Aorta (tissue), 5 donors: Measurements from ENCODE around the gene ABHD6. TPM values are rescaled to one million over a fixed set of nuclear protein-coding genes. Genes with fewer than 3 reads are reported as not detected.

Experiments
- ATAC-seq: fragments of 200-7000 bp; cut with Tn5 transposase; one replicate; pipeline ENCODE4 v1.9.1; 2022; ENCODE audit warnings: moderate library complexity; ENCODE audit not compliant: low FRiP score
- DNase-seq, 2 donors: peaks; one replicate each; pipeline ENCODE4 v3.0.0-alpha.2; 2020
- H3K27ac ChIP-seq, 2 donors: one replicate each; pipeline ENCODE4 v1.5.1; 2013; ENCODE audit warnings: low read length in 2 of 2, mild to moderate bottlenecking in 2 of 2, moderate library complexity in 2 of 2, control low read depth in 1 of 2, inconsistent platforms in 1 of 2, low read depth in 1 of 2
- H3K27me3 ChIP-seq, 2 donors: one replicate each; pipeline ENCODE4 v1.6.1; 2013; ENCODE audit warnings: control low read depth in 1 of 2, low read length in 1 of 2, mild to moderate bottlenecking in 1 of 2, moderate library complexity in 1 of 2; ENCODE audit not compliant: insufficient read depth in 2 of 2, control insufficient read depth in 1 of 2
- H3K36me3 ChIP-seq, 2 donors: one replicate each; pipeline ENCODE4 v1.6.1; 2013; ENCODE audit warnings: control low read depth in 1 of 2, low read length in 1 of 2, mild to moderate bottlenecking in 1 of 2; ENCODE audit not compliant: insufficient read depth in 2 of 2, control insufficient read depth in 1 of 2
- H3K4me1 ChIP-seq, 2 donors: one replicate each; pipeline ENCODE4 v1.6.1; 2013; ENCODE audit warnings: low read length in 2 of 2, control low read depth in 1 of 2, mild to moderate bottlenecking in 1 of 2, moderate library complexity in 1 of 2; ENCODE audit not compliant: insufficient read depth in 2 of 2, control insufficient read depth in 1 of 2
- H3K4me3 ChIP-seq, 2 donors: one replicate each; pipeline ENCODE4 v1.5.1; 2013; ENCODE audit warnings: low read length in 2 of 2, control low read depth in 1 of 2, mild to moderate bottlenecking in 1 of 2
- H3K9me3 ChIP-seq: one replicate; pipeline ENCODE4 v1.6.1; 2013; ENCODE audit warnings: mild to moderate bottlenecking, low read length; ENCODE audit not compliant: control insufficient read depth
- WGBS, 2 donors: extraction: QIAGEN DNeasy Blood & Tissue Kit; methylation state at CpG; one replicate each; pipeline ENCODE4 v1.1.7; 2013; 5-methylcytosine and 5-hydroxymethylcytosine counted together
- intact Hi-C, 2 donors: fragments of 100-400 bp; cut with DNase I; formaldehyde crosslinking; loops; one replicate each; pipeline versions ENCODE4 v1.14.2 to v1.15.0; 2022
- polyA plus RNA-seq, 2 donors: library from polyadenylated mRNA; stranded (reverse); fragments of 200-250 nt; gene quantifications; one replicate each; pipeline ENCODE4 v1.2.3, GENCODE V29; 2013
- total RNA-seq, 2 donors: library from RNA; stranded (reverse); fragmentation: NEBNext Ultra II Directional; extraction: Animal tissue kit (Norgen Biotek cat#: 25700); gene quantifications; one replicate each; pipeline ENCODE4 v1.2.1, GENCODE V29; 2021
- donor health status: healthy with polysubstance abuse.
- donor health status: Bipolar disorder and iron deficiency.
- donor health status: DM: no; HTN: no; CAD: no.
- donor health status: DM: no; HTN: no; CAD: no.
- donor health status: DM: yes; HTN: yes; CAD: no.

ABHD6 gene
- total and polyA plus RNA-seq, 4 donors, result 5.9 to 10.4 (median 7.3) TPM

DNA sequence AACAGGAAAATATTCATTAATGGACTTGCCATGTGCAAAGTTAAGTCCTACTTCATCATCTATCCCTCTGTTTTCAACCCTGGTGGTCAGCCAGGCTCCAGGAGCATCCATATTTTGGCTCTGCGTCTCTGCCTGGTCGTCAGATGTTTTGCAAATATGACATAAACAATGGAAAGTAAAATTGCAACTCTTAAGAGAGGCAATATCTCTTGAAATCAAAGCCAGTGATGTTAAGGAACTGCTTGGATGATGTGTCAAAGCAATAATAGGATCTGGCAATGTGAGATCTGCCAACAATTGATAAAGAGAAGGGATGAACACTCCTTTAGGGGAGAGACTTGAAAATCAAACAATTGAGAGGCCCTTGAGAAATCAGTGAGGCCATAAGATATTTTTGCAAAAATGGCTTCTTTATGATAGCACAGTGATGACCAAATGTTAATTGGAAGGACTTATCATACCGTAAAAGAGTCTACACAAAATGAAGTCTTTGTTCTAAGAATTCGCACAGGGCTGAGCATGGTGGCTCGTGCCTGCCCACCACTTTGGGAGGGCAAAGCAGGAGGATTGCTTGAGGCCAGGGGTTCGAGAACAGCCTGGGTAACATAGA lies 6.5 kb downstream of the ABHD6 start:
- Histone ChIP-seq H3K27ac (no peak overlapping the region), H3K27me3 (no peaks in the 10 kb centered on the region), H3K4me1 (no peaks in the 10 kb centered on the region), H3K4me3 (no peak overlapping the region), H3K9me3 (no peaks in the 10 kb centered on the region), H3K36me3 (no peaks in the 10 kb centered on the region)
- intact Hi-C loops, result no loop called here
- 96 to 97% methylated on average over 6 of the region's 6 CpGs for WGBS, 2 donors
- no peak for ATAC-seq
- no peak for DNase-seq

DNA sequence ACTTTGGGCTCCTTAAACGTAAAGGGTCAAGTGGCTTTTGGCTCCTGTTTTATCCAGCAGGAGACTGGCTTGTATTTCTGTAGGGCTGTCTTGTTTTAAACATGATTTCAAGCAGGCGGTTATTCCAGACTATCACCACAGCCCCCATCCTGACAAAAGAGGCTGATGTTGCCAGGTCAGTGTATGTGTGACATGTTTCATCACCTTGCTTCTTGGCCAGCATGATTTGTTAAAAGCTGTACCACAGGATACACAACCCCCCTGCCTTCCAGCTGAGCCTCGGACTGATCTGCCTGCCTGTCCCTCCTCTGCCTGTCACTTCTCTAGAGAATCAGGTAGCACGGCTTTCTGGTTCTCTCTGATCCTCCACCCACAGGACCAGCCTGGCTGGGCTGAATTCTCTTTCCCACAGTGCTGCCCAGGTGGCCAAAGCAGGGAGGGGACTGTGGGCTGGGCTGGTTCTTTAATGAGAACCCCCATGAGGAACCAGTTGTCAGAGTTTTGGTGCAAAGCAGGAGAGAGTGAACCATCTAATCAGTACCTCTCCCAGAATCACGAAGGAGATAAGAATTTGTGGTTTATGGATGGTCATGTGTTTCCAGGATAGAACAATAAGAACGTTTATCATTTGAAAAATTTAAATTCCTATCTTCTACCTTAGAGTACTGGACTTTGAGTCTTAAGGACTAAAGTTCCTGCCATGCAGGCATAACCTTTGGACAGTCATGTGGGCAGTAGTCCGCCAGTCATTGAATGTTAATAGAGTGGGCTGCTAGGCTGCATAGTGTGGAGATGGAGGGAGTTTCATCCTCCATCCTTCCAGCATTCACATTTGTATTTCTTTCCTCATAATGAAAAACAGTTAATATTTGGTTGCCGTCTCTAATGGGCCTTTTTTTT lies 8.8 kb downstream of the ABHD6 start:
- DNase-seq, result no peak

DNA sequence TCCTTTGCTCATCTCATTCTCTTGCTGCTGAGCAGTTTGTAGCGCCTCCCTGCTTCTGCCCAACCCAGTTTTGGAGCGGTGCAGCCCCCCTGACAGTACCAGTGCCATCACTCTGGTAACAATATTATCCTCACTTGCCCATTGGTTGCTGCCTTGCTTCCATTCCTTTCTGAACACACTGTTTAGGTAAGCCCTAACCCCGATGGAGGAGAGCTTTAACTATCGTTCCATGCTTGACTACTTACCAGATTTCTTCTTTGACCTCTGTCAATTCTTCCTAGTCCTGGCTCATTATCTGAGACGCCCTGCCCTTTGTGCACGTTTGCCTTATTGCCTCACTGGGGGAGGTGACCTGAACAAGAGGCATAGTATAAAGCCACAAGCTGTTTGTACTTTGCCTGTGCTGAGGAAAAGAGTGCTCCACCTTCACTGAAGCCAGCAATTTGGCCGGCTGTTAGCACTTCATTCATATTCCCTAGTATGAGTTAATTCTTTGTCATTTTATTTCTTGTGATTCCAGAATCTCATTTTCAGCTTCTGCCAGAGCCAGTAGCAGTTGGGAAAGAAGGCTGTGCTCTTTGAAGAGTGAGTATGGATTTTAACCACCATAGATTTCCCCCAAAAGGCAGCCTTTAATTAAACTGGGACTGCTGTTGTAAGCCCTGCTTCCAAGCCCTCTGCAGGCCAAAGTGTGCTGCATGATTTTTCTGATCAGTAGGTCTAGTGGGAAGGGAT lies 11.9 kb downstream of the ABHD6 start:
- WGBS, 2 donors, result 69 to 73% methylated on average over 7 of the region's 7 CpGs
- intact Hi-C loops, result no loop called here
- no peak overlapping the region for H3K4me3 ChIP-seq
- H3K27ac ChIP-seq, result no peak overlapping the region
- DNase-seq (no peak), ATAC-seq (no peak)
- H3K36me3 ChIP-seq, result no peaks in the 10 kb centered on the region
- H3K27me3 ChIP-seq, result no peaks in the 10 kb centered on the region
- no peaks in the 10 kb centered on the region for H3K9me3 ChIP-seq
- no peaks in the 10 kb centered on the region for H3K4me1 ChIP-seq

More for the DNA sequence above, 8.8 kb downstream of the ABHD6 start:
- Histone ChIP-seq H3K27ac (no peak overlapping the region), H3K36me3 (no peaks in the 10 kb centered on the region), H3K9me3 (no peaks in the 10 kb centered on the region), H3K4me1 (no peaks in the 10 kb centered on the region), H3K27me3 (no peaks in the 10 kb centered on the region), H3K4me3 (no peak overlapping the region)
- intact Hi-C loops, result no loop called here
- ATAC-seq, result peak; percentile 28
- WGBS, 2 donors, result 82 to 84% methylated on average over 8 of the region's 8 CpGs

DNA sequence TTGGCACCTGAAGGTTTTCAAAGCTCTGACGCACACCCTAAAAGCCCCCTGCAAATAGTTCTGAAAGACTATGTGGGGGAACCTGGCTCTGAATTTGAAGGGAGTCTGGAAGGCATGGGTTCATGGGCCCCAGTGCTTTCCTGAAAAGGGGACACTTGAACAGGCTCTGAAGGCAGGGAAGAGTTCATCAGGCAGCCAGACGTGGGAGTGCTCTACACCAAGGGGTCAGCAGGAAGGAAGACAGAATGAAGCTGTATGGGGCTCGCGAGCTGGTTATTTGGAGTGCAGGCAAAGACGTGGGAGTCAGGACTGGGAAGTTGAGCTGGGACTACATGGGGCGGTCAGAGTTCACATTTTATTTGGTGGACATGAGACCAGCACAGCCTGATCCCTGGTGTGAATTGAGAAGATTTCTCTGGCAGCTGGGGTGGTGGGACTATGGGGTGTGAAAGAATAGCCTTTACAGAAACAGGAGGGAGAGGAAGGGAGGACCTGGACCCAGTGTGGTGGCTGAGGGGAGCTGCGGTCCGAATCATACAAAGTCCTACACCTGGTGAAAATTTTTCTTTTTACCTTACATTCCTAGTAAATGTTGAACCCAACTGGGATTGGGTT lies 12.6 kb downstream of the ABHD6 start:
- 85 to 86% methylated on average over 8 of the region's 8 CpGs for WGBS, 2 donors
- no peaks in the 10 kb centered on the region for H3K9me3 ChIP-seq
- ATAC-seq (no peak), DNase-seq (no peak)
- intact Hi-C loops, result no loop called here
- H3K27ac ChIP-seq, result no peak overlapping the region
- H3K27me3 ChIP-seq, result no peaks in the 10 kb centered on the region
- no peak overlapping the region for H3K4me3 ChIP-seq
- no peaks in the 10 kb centered on the region for H3K36me3 ChIP-seq
- H3K4me1 ChIP-seq, result no peaks in the 10 kb centered on the region

DNA sequence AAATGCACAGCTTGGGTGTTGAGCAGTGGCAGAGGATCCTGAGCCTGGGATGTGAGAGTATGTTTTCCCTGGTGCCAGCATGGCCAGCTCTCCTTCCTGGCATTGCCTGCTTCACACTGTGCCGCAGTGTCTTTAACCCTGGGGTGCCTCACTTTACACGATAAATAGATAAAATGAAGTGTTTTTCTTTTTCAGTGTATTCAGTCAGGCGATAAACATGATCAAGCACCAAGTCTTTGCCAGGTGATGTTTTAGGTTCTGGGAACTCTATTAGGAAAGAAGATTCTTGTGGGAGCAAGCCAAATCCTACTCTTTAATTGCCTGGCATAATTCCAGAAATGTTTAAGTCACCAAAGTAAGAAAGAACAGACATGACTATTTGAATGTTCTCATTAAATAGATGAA lies 14.0 kb downstream of the ABHD6 start:
- Histone ChIP-seq H3K4me3 (no peak overlapping the region), H3K36me3 (no peaks in the 10 kb centered on the region), H3K9me3 (no peaks in the 10 kb centered on the region), H3K27me3 (no peaks in the 10 kb centered on the region), H3K27ac (no peak overlapping the region), H3K4me1 (no peaks in the 10 kb centered on the region)
- DNase-seq, result no peak
- intact Hi-C loops, result no loop called here
- no peak for ATAC-seq
- WGBS, 2 donors, result 97 to 99% methylated on average over 3 of the region's 3 CpGs

DNA sequence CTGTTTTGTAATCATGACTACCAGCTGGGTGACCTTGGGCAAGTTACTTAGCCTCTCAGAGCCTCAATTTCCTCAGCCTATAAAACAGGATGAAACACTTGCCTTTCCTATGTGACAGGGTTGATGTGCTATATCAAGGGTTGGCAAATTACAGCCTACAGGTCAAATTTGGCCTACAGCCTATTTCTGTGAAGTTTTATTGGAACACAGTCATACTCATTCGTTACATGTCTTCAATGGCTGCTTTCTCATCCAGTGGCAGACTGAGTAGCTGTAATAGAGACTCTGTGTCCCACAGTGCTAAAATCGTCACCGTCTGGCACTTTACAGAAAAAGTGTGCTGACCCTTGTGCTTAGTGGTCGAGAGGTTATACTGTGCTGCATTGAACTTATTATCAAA lies 16.6 kb downstream of the ABHD6 start:
- DNase-seq (no peak), ATAC-seq (no peak)
- Histone ChIP-seq H3K4me1 (no peaks in the 10 kb centered on the region), H3K9me3 (no peaks in the 10 kb centered on the region), H3K27ac (no peak overlapping the region), H3K36me3 (peaks cover 0 to 2% of the 10 kb centered on the region in 2 donors), H3K27me3 (no peaks in the 10 kb centered on the region), H3K4me3 (no peak overlapping the region)
- intact Hi-C loops, result no loop called here
- WGBS, 2 donors, result 78 to 83% methylated on average over 4 of the region's 4 CpGs

DNA sequence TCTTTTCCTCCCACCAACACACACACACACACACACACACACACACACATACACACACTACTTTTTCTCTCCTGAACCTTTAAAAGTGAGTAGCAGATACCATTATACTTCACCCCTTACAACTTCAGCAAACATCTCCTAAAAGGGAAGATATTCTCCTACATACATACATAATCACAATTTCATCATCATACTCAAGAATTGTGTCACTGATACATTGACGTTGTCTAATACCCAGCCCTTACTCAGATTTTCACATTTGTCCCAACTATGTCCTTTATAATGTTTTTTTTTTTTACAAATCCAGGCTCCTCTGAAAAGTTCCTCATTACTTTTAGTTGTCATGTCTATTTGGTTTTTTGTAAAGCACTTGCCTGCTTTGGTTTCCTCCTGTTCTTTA lies 18.5 kb downstream of the ABHD6 start:
- H3K27me3 ChIP-seq, result no peaks in the 10 kb centered on the region
- peaks cover 0 to 2% of the 10 kb centered on the region in 2 donors for H3K36me3 ChIP-seq
- H3K4me1 ChIP-seq, result no peaks in the 10 kb centered on the region
- H3K9me3 ChIP-seq, result no peaks in the 10 kb centered on the region
- ATAC-seq, result no peak
- no peak overlapping the region for H3K27ac ChIP-seq
- 86 to 92% methylated on average over 1 of the region's 1 CpG for WGBS, 2 donors
- DNase-seq, result no peak
- intact Hi-C loops, result no loop called here
- no peak overlapping the region for H3K4me3 ChIP-seq

DNA sequence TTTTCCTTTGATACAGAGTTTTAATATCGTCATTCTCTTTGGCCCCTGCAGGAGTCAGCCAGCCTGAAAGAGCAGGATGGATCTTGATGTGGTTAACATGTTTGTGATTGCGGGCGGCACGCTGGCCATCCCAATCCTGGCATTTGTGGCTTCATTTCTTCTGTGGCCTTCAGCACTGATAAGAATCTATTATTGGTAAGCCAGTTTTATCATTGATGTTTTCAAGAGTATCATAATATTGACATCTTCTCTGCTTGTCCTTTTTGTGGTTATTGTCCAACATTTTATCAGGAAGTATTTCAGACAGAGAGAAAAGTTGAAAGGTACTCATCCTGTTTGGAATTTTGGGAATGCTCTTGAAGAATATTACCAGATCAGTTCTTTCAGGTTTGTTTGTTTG lies 18.9 kb downstream of the ABHD6 start:
- DNase-seq (no peak), ATAC-seq (no peak)
- Histone ChIP-seq H3K27me3 (no peaks in the 10 kb centered on the region), H3K9me3 (no peaks in the 10 kb centered on the region), H3K4me1 (no peaks in the 10 kb centered on the region), H3K36me3 (peaks cover 0 to 2% of the 10 kb centered on the region in 2 donors), H3K27ac (no peak overlapping the region), H3K4me3 (no peak overlapping the region)
- intact Hi-C loops, result no loop called here
- WGBS, 2 donors, result 91 to 95% methylated on average over 4 of the region's 4 CpGs
